NCI-H187 treated with DMSO at 0.1 percent for 48 hours (cell line): ENCODE measurements around the gene UNCX.

Experiments
- DNase-seq: peaks from one replicate; lab custom pipeline; 2025; lab: John Stamatoyannopoulos, UW

UNCX gene

GRCh38 chr7:1232103-1232466 lies 587 bp upstream of the UNCX start:
- no peak for DNase-seq

GRCh38 chr7:1233333-1234048 lies 819 bp downstream of the UNCX start:
- DNase-seq, result no peak

DNA sequence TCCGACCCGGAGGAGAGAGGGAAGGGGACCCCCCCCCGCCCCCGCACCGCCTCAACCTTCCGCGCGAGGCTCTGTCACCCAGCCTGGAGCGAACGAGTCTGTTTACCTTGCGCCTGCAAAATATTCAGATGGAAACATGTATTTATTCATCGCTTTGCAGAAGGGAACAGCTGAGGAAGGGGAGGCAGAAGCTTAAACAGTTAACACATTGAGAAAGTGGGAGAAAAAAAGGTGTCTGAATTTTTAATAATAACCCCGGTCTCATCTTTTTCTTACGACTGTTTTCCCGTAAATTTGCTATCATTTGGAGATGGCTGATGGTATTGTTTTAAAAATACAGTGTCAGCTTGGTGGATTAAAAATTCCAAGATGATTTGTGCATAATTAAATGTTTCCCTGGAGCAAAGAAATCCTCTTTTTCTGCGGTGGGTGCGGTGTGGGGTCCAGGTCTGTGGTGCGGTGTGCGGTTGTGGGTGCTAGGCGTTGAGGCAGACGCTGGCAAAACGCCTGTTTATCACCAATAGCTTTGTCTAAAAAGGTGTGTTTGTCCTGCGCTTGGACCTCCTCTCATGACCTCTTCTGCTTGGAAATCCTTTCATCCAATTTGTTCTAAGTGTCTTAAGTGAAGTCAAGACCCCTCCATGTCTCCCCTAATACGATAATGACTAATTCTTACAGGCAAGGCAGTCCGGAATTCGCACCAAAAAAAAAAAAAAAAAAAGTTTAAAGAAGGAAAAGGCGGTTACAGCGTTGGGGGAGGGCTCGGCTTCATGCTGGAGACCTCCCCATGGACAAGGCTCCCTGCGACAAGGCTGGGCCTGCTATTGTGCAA lies 1.6 kb downstream of the UNCX start:
- DNase-seq, result no peak

DNA sequence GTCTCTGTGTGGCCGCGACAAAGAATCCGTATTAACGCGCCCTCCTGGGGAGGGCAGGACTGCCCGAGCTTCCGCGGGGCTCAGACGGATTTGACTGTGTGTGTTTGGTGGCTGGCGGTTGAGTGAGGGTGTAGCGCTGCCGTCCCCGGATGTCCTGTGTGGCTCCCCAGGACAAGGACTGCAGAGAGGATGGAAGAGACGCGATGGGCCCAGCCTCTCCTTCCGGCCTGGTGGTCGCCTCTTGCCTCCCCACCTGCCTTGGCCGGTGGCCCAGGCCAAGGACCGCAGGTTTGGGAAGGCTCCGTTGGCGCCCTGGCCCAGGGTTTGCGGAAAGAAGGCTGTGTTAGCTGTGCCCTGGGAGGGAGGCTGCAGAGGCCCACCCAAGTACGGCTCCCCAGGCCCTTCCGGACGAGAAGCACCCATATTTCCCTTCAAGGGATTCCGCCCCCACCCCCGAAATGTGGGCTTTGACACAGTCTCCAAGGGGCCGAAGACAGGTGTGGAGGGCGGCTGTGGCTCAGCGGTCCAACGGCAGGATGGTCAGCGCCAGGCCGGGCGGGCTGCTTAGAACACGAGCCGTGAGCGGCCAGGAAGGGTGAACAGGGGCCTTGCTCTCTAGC lies 2.3 kb downstream of the UNCX start:
- no peak for DNase-seq

DNA sequence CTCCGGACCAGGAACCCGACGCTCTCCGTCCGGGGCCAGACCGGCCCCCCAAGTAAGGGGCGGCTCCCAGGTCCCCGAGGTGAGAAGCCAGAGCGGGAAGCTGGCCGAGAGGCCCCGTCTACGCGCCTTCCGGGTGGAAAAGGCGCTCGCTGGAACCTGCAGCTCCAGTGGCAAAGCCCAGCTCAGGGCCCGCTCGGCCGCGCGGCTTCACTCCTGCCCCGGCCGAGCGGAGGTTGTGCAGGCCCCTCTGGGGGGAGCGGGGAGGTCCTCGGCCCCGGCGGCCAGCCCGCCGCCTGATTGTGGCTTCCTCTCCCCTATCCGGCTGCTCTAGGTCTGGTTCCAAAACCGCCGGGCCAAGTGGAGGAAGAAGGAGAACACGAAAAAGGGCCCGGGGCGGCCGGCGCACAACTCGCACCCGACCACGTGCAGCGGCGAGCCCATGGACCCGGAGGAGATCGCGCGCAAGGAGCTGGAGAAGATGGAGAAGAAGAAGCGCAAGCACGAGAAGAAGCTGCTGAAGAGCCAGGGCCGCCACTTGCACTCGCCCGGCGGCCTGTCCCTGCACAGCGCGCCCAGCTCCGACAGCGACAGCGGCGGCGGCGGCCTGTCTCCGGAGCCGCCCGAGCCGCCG lies 2.9 kb downstream of the UNCX start:
- DNase-seq, result no peak

GRCh38 chr7:1236132-1236661 lies 3.5 kb downstream of the UNCX start:
- DNase-seq, result no peak

DNA sequence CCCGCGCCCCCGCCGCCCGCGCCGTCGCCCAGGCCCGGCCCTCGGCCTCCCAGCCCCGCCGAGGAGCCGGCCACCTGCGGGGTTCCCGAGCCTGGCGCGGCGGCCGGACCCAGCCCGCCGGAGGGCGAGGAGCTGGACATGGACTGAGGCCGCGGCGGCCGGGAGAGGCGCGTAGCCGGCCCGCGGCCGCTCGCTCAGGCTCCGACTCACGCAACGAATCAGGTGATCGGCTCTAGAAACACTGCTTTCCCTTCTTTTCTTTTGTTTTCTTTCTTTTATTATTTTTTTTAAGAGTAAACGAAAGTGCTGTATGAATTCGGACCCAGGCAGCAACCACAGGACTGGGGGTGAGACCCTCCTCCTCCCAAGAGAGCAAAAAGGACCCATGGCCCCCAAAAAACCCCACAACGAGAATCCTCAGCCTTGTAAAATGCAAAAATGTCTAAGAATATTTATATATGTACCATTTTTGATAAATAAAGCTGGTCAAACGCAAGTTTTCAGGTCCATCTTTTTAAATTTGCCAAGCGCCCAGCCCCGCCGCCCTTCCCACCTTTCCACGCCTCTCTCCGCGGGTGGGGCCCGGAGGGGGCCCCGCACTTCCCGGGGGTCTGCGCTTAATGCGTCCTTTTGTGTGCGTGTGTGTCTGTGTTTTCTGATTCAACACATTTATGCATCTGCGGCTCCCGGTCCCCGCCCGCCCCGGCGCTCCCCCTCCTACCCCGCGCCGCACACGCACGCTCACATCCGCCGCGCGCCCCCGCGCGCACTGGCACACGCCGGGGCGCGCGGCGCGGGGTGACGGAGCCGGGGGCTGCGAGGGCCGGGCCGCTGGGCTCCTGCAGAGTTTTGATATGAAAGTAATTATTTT lies 4.4 kb downstream of the UNCX start:
- no peak for DNase-seq

- DNase-seq, result no peak
Observed at GRCh38 chr7:1237704-1238255, 5.1 kb downstream of the UNCX start.

GRCh38 chr7:1238450-1238882 lies 5.8 kb downstream of the UNCX start:
- DNase-seq, result no peak

DNA sequence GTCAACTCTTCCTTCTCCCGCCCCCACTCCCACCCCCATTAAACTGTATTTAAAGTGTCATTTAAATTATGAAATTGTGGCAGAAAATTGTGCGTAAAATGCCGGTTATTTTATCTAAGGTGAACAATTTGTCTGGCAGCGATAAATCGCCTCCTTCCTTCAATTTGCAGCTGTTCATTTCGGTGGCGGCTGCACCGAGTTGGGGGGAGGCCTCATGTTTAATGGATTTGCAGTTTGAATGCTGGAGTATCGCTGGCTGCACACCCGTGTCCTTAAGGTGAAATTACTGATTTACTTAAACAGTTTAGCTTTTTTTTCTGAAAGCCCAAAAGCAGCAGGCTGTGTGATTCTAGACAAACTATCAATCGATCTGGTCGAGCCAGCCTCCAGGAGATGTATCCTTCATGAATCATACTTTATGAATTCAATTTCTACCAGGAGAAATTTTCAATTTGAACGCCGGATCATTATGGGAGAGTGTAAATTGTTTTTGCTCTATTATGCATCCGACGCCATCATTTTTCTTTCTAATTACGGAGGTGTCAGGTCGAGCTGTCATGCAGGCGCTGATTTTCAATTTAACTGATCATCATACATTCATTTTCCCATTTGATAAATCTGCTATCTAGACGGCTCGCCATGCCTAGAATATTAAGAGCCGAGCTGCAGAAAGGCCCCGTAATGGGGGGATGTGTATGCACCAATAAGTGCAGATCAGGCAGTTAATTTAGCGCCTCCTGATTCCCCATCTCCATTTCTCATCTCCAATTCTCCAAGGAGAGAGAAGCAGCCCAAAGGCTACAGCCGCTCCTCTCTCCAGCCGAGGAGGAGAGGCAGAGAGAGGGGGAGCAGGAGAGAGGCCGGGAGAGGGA lies 6.5 kb downstream of the UNCX start:
- no peak for DNase-seq

DNA sequence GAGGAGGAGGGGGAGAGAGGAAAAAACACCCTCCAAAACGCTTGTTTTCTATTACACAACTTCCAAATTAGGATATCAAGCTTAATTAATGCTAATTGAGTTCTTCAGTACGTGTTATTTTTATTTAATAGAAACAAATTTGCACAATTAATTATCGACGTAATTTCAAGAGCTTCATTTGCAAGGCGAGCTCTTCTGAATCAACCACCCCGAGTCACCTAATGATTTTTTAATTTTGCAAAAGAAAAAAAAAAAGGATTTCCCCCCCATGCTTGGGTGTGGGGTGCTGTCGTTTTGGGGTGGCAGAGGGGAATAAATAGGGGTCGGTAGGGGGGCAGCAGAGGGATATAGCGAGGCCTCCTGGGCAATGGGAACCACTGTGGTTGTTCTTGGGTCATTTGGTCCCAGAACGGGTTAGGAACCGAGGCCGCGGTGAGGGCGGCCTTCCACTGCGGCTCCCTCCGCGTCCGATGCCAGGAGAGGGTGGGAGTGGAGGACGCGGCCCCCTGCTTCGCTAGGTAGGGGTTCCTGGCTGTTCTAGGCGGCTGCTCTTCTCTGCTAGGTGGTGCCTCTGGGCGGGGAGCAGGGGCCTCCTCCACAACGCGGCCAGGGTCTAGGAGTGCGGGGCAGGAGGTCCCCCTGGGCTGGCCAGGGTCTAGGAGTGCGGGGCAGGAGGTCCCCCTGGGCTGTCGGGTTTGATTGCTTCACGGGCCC lies 7.3 kb downstream of the UNCX start:
- no peak for DNase-seq

GRCh38 chr7:1240517-1241257 lies 8.0 kb downstream of the UNCX start:
- DNase-seq, result no peak

- no peak for DNase-seq
Observed at GRCh38 chr7:1241258-1241602, 8.6 kb downstream of the UNCX start.

- no peak for DNase-seq
Observed at GRCh38 chr7:1241603-1242255, 9.1 kb downstream of the UNCX start.

- DNase-seq, result no peak
Observed at GRCh38 chr7:1242256-1242605, 9.6 kb downstream of the UNCX start.

DNA sequence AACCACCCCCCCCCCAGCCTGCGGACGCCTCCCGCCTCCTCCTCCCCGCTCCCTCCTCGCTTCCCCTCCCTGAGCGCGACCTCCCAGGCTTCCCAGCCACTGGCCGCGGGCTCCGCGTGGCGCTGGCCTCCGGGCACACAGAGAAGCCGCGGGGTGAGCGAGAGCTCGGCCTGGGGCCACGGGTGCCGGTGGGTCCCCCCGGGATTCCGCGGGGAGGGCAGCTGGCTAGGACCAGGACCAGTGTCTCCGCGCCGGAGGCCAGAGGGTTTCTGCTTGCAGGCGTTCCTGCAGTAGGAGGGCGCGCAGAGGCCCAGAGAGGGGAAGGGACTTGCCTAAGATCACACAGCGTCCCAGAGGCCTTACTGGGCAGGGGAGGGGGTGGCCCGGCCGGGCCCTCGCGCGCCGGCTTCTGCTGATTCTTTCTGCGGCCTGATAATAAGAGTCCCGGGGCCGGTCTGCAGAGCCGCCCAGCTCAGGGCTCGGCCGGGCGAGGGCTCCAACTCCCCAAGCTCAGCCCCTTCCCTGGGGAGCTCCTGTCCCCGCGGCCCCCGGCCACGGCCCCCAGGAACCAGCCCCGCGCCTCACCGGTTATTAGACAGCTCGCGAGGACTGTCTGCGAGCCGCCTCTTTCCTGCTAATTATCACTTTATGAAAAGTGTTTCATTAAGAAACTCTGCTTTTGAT lies 10.1 kb downstream of the UNCX start:
- no peak for DNase-seq

DNA sequence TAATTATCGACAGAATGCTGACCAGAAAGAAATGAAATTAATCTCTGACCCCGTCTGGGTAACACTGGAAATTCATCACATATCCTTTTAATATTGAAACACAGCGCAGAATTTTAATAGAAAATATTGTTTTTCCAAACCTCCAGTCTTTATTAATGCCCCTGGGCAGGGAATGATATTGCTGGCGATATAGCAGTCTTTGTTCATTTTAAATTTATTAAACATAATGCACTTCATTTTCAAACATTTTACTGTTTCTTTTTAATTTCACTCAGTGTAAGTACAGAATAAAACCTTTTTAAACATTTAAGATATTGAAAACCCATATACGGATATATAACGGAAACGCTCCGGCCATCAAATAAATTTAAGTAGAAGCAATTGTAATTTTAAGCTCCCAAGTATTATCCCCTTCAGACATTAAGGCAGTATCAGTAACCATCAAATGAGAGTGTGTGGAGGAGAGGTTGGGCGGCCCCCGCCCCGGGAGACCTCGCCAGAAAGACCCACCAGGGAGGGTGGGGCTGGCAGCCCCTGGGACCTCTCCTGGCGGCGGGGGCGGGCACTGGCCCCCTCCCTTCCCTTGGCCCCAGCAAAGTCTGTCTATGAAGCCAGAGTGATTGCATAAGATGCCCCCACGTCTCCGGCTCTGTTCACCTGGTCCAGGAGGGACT lies 10.8 kb downstream of the UNCX start:
- no peak for DNase-seq
